Activated T-cell treated with anti-CD3 and anti-CD28 coated beads, Interleukin-2, amount 50 U/mL, for 24 hours (primary cell): ENCODE data around the gene NAGLU.
"Not testable (repeated sequence)": the region's sequence is repeated elsewhere in the genome, so short reads cannot be mapped to it uniquely, and the experiment has no call there.

ENCODE experiments used
- DNase-seq: peaks from one replicate; pipeline ENCODE4 v3.0.0-alpha.2; 2020
- H3K27ac Mint-ChIP-seq: 2 replicates; pipeline ENCODE4 v1.8.0; 2020; ENCODE audit warnings: mild to moderate bottlenecking, mixed read lengths
- H3K27me3 Mint-ChIP-seq: 2 replicates; pipeline ENCODE4 v1.8.0; 2020; ENCODE audit warnings: mixed read lengths
- H3K36me3 Mint-ChIP-seq: 2 replicates; pipeline ENCODE4 v1.8.0; 2020; ENCODE audit warnings: low read depth, mixed read lengths
- H3K4me1 Mint-ChIP-seq: 2 replicates; pipeline ENCODE4 v1.8.0; 2020; ENCODE audit warnings: low read depth, mixed read lengths
- H3K4me3 Mint-ChIP-seq: 2 replicates; pipeline ENCODE4 v1.8.0; 2020; ENCODE audit warnings: mild to moderate bottlenecking, moderate library complexity, mixed read lengths
- H3K9me3 Mint-ChIP-seq: 2 replicates; pipeline ENCODE4 v1.8.0; 2020; ENCODE audit warnings: mixed read lengths

The NAGLU gene

DNA sequence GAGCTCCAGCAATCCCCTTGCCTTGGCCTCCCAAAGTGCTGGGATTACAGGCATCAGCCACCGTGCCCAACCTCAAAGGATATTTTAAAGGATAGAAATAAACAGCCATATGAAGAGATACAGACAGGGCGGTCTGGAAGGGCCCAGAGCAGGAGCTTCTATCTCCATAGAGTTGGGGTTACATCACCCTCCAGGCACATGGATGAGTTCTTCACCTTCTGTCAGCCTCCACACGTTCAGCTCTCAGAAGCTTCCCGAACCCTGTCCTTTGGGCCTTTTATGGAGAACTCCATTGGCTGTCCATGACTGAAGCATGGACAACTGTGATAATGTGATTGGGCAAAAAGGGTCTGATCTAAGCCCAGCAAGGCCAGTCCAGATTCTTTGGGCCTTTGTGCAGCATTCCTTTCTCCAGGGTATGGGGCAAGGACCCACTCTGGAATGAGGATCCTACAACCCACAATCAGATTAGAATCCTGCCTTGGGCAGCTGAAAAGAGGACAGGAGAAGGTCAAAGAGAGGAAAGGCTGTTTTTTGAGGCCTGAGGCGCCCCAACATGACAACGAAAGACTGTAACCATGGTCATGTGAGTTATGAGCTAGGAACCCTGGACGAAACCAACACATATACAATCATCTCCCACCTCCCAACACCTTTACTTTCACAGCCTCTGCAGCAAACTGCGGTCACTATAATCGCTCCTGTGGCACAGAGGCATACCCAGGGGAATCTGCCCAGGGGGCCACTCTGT is 9.9 kb downstream of the NAGLU start:
- H3K4me1 Mint-ChIP-seq, result peaks cover 21% of the 10 kb centered on the region
- DNase-seq, H3K9me3 Mint-ChIP-seq, H3K27ac Mint-ChIP-seq, H3K4me3 Mint-ChIP-seq, H3K27me3 Mint-ChIP-seq: not testable (repeated sequence)
- peaks cover 25% of the 10 kb centered on the region for H3K36me3 Mint-ChIP-seq

DNA sequence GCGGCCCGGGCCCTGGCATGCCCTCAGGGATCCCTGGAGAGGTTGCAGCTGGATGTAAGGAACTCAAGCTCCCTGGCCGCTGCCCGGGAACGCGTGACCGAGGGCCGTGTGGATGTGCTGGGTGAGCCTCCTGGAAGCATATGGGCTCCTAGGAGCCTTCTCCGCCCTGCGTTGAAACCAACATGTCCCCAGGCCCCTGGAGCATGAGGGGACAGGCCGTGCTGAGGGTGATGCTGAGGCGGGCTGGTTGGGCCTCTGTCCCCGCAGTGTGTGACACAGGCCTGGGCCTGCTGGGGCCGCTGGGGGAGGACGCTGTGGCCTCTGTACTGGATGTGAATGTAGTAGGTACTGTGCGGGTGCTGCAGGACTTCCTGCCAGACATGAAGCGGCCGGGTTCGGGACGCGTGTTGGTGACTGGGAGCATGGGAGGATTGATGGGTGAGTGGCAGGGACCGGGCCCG is 11.0 kb downstream of the NAGLU start:
- H3K36me3 Mint-ChIP-seq, result peaks cover 22% of the 10 kb centered on the region
- peaks cover 15% of the 10 kb centered on the region for H3K4me1 Mint-ChIP-seq
- no peak for DNase-seq
- no peaks in the 10 kb centered on the region for H3K9me3 Mint-ChIP-seq
- H3K27ac Mint-ChIP-seq, result no peak overlapping the region
- H3K4me3 Mint-ChIP-seq, result no peak overlapping the region
- no peaks in the 10 kb centered on the region for H3K27me3 Mint-ChIP-seq

GRCh38 chr17:42547698-42548069 is 11.6 kb downstream of the NAGLU start:
- Mint-ChIP-seq H3K36me3 (peaks cover 22% of the 10 kb centered on the region), H3K27ac (no peak overlapping the region), H3K4me3 (no peak overlapping the region)

GRCh38 chr17:42548070-42548837 is 12.2 kb downstream of the NAGLU start:
- H3K4me1 Mint-ChIP-seq, result peaks cover 19% of the 10 kb centered on the region
- DNase-seq, result peak; percentile 85
- no peak overlapping the region for H3K27ac Mint-ChIP-seq
- no peaks in the 10 kb centered on the region for H3K27me3 Mint-ChIP-seq
- no peaks in the 10 kb centered on the region for H3K9me3 Mint-ChIP-seq
- peaks cover 19% of the 10 kb centered on the region for H3K36me3 Mint-ChIP-seq
- peak overlapping the region; percentile 49 for H3K4me3 Mint-ChIP-seq

More at GRCh38 chr17:42547698-42548069, 11.6 kb downstream of the NAGLU start:
- peaks cover 17% of the 10 kb centered on the region for H3K4me1 Mint-ChIP-seq
- no peaks in the 10 kb centered on the region for H3K9me3 Mint-ChIP-seq
- no peaks in the 10 kb centered on the region for H3K27me3 Mint-ChIP-seq
- no peak for DNase-seq

GRCh38 chr17:42548993-42549755 is 13.1 kb downstream of the NAGLU start:
- Mint-ChIP-seq H3K9me3 (no peaks in the 10 kb centered on the region), H3K4me1 (peaks cover 25% of the 10 kb centered on the region), H3K4me3 (peak overlapping the region; percentile 6), H3K27ac (no peak overlapping the region), H3K27me3 (no peaks in the 10 kb centered on the region), H3K36me3 (peaks cover 18% of the 10 kb centered on the region)
- no peak for DNase-seq

GRCh38 chr17:42552736-42553135 is 16.7 kb downstream of the NAGLU start, which contains the start of gene HSD17B1:
Gene HSD17B1 (plus strand): TSS chr17:42552923. CDS start chr17:42552934, 11 bp downstream.
- H3K9me3 Mint-ChIP-seq, H3K27me3 Mint-ChIP-seq, DNase-seq: not testable (repeated sequence)
- Mint-ChIP-seq H3K4me3 (peak within 1 kb of the TSS; percentile 89), H3K36me3 (peaks cover 16% of the 10 kb centered on the region), H3K4me1 (peaks cover 34% of the 10 kb centered on the region), H3K27ac (peak within 1 kb of the TSS; percentile 93)

- Mint-ChIP-seq H3K4me3 (peak overlapping the region; percentile 89), H3K36me3 (peaks cover 16% of the 10 kb centered on the region), H3K4me1 (peaks cover 33% of the 10 kb centered on the region), H3K27me3 (no peaks in the 10 kb centered on the region), H3K27ac (peak overlapping the region; percentile 93), H3K9me3 (no peaks in the 10 kb centered on the region)
- no peak for DNase-seq
These were observed 17.2 kb downstream of the NAGLU start for GRCh38 chr17:42553161-42553818.

DNA sequence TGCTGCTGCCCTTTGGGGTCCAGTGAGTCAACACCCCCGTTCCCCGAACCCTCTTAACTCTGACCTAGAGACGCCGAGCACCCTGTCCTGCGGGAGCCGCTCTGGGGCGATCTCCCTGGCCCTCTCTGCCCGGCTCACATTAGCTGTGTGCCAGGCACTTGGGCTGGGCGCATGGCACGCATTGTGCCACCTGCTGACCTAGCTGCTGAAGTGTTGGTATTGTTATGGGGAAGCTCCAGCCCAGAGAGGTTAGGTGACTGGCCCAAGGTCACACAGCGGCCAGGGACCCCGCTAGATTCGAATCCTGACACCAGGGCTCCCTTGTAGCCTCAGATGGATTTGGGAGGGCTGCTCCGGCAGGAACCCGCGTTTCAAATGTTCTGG is 17.8 kb downstream of the NAGLU start:
- Mint-ChIP-seq H3K27me3 (no peaks in the 10 kb centered on the region), H3K27ac (peak overlapping the region; percentile 93), H3K4me1 (peaks cover 29% of the 10 kb centered on the region), H3K4me3 (peak overlapping the region; percentile 89), H3K9me3 (no peaks in the 10 kb centered on the region), H3K36me3 (peaks cover 16% of the 10 kb centered on the region)
- peak; percentile 53 for DNase-seq

GRCh38 chr17:42554250-42555121 is 18.4 kb downstream of the NAGLU start:
- no peaks in the 10 kb centered on the region for H3K9me3 Mint-ChIP-seq
- peaks cover 16% of the 10 kb centered on the region for H3K36me3 Mint-ChIP-seq
- H3K27ac Mint-ChIP-seq, result peak overlapping the region; percentile 93
- peak overlapping the region; percentile 89 for H3K4me3 Mint-ChIP-seq
- no peaks in the 10 kb centered on the region for H3K27me3 Mint-ChIP-seq
- peaks cover 24% of the 10 kb centered on the region for H3K4me1 Mint-ChIP-seq
- DNase-seq, result peak; percentile 85

- Mint-ChIP-seq H3K9me3 (no peaks in the 10 kb centered on the region), H3K27ac (peak overlapping the region; percentile 93), H3K4me3 (peak overlapping the region; percentile 89), H3K27me3 (no peaks in the 10 kb centered on the region), H3K4me1 (peaks cover 24% of the 10 kb centered on the region), H3K36me3 (peaks cover 16% of the 10 kb centered on the region)
- no peak for DNase-seq
These were observed 19.1 kb downstream of the NAGLU start for GRCh38 chr17:42555122-42555622.

GRCh38 chr17:42555961-42556617 is 20.0 kb downstream of the NAGLU start:
- H3K27me3 Mint-ChIP-seq, H3K27ac Mint-ChIP-seq, H3K9me3 Mint-ChIP-seq, DNase-seq, H3K4me3 Mint-ChIP-seq: not testable (repeated sequence)
- Mint-ChIP-seq H3K36me3 (peaks cover 16% of the 10 kb centered on the region), H3K4me1 (peaks cover 23% of the 10 kb centered on the region)

DNA sequence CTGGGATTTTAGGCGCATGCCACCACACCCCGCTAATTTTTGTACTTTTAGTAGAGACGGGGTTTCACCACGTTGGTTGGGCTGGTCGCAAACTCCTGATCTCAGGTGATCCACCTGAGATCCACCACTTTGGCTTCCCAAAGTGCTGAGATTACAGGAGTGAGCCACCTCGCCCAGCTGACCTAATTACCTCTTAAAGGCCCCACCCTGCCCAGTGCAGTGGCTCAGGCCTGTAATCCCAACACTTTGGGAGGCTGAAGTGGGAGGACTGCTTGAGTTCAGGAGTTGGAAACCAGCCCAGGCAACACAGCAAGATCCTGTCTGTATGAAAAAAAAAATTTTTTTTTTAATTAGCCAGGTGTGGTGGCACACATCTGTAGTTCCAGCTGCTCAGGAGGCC is 23.0 kb downstream of the NAGLU start:
- no peak for DNase-seq
- no peak overlapping the region for H3K4me3 Mint-ChIP-seq
- H3K27ac Mint-ChIP-seq, result no peak overlapping the region
- H3K9me3 Mint-ChIP-seq, result no peaks in the 10 kb centered on the region
- H3K36me3 Mint-ChIP-seq, result peaks cover 27% of the 10 kb centered on the region
- H3K4me1 Mint-ChIP-seq, result peaks cover 35% of the 10 kb centered on the region
- no peaks in the 10 kb centered on the region for H3K27me3 Mint-ChIP-seq

- H3K4me3 Mint-ChIP-seq, result peak overlapping the region; percentile 71
- peaks cover 34% of the 10 kb centered on the region for H3K36me3 Mint-ChIP-seq
- H3K27ac Mint-ChIP-seq, result no peak overlapping the region
- H3K27me3 Mint-ChIP-seq, result no peaks in the 10 kb centered on the region
- H3K4me1 Mint-ChIP-seq, result peaks cover 38% of the 10 kb centered on the region
- DNase-seq, result no peak
- no peaks in the 10 kb centered on the region for H3K9me3 Mint-ChIP-seq
These were observed 24.2 kb downstream of the NAGLU start for GRCh38 chr17:42560246-42560645.
